Colonic mucosa (tissue), 4 donors: ENCODE measurements around the gene TMEM39A. TPM values are rescaled to one million over a fixed set of nuclear protein-coding genes. Genes with fewer than 3 reads are reported as not detected.

Experiments used
- DNase-seq: peaks from one replicate; pipeline ENCODE4 v3.0.0-alpha.2; 2020
- H3K27ac ChIP-seq: fragments of 200-600 bp; one replicate; pipeline ENCODE4 v1.8.0; 2021
- H3K27me3 ChIP-seq: fragments of 200-600 bp; one replicate; pipeline ENCODE4 v1.8.0; 2021
- H3K36me3 ChIP-seq: fragments of 200-600 bp; one replicate; pipeline ENCODE4 v1.8.0; 2021
- H3K4me1 ChIP-seq: fragments of 200-600 bp; one replicate; pipeline ENCODE4 v1.8.0; 2021; ENCODE audit warnings: mild to moderate bottlenecking
- H3K4me3 ChIP-seq: fragments of 200-600 bp; one replicate; pipeline ENCODE4 v1.8.0; 2021
- H3K9ac ChIP-seq, 2 donors: one replicate each; pipeline ENCODE4 v1.7.0; 2013; ENCODE audit warnings: control low read depth in 2 of 2, low read depth in 2 of 2, low read length in 2 of 2
- H3K9me3 ChIP-seq: fragments of 200-600 bp; one replicate; pipeline ENCODE4 v1.8.0; 2021
- intact Hi-C: fragments of 100-400 bp; cut with DNase I; formaldehyde crosslinking; loops from one replicate; pipeline ENCODE4 v1.14.1; 2022
- total RNA-seq, 2 donors: library from RNA; stranded (reverse); fragmentation: NEBNext Ultra II Directional in 1 of 2; extraction: Animal tissue kit (Norgen Biotek cat#: 25700) in 1 of 2; gene quantifications; one replicate each; pipeline ENCODE4 v1.2.1, GENCODE V29; 2021
- TF ChIP-seq, protein P1 (sequence below): fragments of 200-600 bp; IDR thresholded peaks from one replicate; pipeline ENCODE4 v1.8.0; 2022; ENCODE audit warnings: antibody characterized with exemption, mild to moderate bottlenecking
- donor health status: healthy.
- donor health status: DM: no; HTN: no; CAD: no.
- donor health status: DM: no; HTN: no; CAD: no.

The TMEM39A gene, protein sequence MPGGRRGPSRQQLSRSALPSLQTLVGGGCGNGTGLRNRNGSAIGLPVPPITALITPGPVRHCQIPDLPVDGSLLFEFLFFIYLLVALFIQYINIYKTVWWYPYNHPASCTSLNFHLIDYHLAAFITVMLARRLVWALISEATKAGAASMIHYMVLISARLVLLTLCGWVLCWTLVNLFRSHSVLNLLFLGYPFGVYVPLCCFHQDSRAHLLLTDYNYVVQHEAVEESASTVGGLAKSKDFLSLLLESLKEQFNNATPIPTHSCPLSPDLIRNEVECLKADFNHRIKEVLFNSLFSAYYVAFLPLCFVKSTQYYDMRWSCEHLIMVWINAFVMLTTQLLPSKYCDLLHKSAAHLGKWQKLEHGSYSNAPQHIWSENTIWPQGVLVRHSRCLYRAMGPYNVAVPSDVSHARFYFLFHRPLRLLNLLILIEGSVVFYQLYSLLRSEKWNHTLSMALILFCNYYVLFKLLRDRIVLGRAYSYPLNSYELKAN
- total RNA-seq: 10 to 100 TPM; 37.4 to 48.8 TPM

DNA sequence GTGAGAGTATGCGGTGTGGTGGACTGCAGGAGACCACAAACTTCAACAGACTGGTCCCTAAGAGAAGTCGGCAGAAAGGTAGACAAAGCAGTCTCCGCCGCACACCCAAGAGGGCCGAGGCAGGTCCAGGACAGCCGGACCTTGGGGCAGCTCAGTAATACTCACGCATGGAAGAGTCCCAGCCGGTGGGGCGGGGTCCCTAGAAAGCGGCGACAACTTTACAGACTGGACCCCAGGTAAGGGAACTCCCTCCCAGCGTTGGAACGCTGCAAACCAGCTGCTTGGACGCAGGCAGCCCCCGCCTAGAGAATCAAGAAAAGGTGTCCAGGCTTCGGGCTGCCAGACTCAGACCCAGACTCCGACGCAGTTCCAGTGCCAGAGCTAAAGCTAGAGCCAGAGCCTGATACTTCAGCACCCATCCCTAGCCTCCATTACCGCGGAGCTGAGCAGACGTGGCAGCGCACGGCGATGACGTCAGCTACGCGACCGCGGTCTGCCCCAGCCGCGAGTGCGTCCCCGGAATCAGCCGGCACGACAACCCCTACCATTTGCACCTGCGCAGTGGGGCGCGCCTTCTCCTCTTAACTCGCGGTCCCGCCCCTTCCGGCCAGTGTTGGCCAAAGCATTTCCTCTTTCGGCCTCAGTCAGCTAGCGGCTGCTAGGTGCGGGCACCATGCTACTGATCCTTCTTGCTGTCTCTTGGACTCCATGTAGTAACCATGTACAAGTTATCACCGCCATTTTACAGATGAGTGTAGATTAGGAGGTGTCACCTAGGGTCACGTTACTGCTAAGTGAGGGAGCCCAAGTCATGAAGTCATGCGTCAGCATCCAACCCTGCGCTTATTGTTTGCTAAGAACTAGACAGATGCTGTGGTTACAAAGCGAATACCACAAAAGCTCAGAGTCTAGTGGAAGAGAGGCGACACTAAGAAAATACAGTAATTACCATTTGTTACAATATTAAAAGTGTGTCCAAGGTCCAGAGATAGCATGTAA is at the start of gene TMEM39A:
Gene TMEM39A (minus strand): TSS at position 445 of the 999 bp plus-strand sequence. CDS start 1,541 bp downstream, outside the sequence.
- peak within 1 kb of the TSS; percentile 74 for H3K27ac ChIP-seq
- H3K9ac ChIP-seq: peak within 1 kb of the TSS; percentile 79 to 93
- H3K4me1 ChIP-seq: no peaks in the 10 kb centered on the region
- DNase-seq: peak; percentile 100
- H3K9me3 ChIP-seq: no peaks in the 10 kb centered on the region
- H3K36me3 ChIP-seq: peaks cover 9% of the 10 kb centered on the region
- no peaks in the 10 kb centered on the region for H3K27me3 ChIP-seq
- TF ChIP-seq, protein P1, sequence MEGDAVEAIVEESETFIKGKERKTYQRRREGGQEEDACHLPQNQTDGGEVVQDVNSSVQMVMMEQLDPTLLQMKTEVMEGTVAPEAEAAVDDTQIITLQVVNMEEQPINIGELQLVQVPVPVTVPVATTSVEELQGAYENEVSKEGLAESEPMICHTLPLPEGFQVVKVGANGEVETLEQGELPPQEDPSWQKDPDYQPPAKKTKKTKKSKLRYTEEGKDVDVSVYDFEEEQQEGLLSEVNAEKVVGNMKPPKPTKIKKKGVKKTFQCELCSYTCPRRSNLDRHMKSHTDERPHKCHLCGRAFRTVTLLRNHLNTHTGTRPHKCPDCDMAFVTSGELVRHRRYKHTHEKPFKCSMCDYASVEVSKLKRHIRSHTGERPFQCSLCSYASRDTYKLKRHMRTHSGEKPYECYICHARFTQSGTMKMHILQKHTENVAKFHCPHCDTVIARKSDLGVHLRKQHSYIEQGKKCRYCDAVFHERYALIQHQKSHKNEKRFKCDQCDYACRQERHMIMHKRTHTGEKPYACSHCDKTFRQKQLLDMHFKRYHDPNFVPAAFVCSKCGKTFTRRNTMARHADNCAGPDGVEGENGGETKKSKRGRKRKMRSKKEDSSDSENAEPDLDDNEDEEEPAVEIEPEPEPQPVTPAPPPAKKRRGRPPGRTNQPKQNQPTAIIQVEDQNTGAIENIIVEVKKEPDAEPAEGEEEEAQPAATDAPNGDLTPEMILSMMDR: no peak
- intact Hi-C loops: loop anchor here (10.0 kb wide), 1 partner anchor 211 kb away; the partner anchor contains the start of gene COX17
- peak within 1 kb of the TSS; percentile 97 for H3K4me3 ChIP-seq

DNA sequence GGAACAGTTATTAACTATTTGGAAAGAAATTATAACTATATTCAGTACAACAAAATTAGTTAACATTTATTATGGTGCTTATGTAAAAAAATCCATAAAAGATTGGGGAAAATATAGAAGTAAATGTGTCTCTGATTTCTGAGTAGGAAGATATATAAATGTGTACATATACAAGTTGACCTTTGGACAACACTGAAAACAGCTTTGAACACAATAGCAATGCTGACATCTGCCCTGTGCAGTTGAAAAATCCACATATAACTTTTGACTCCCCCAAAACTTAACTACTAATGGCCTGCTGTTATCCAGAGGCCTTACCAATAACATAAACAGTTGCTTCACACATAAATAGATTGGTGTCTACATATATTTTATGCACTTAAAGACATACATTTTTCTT is 47.3 kb upstream of the TMEM39A start:
- H3K27me3 ChIP-seq: no peaks in the 10 kb centered on the region
- no peaks in the 10 kb centered on the region for H3K9me3 ChIP-seq
- H3K4me3 ChIP-seq: no peak overlapping the region
- no peaks in the 10 kb centered on the region for H3K36me3 ChIP-seq
- H3K27ac ChIP-seq: no peak overlapping the region
- DNase-seq: no peak
- TF ChIP-seq, protein P1: no peak
- H3K4me1 ChIP-seq: no peaks in the 10 kb centered on the region
- H3K9ac ChIP-seq: no peak overlapping the region
- intact Hi-C loops: no loop called here

DNA sequence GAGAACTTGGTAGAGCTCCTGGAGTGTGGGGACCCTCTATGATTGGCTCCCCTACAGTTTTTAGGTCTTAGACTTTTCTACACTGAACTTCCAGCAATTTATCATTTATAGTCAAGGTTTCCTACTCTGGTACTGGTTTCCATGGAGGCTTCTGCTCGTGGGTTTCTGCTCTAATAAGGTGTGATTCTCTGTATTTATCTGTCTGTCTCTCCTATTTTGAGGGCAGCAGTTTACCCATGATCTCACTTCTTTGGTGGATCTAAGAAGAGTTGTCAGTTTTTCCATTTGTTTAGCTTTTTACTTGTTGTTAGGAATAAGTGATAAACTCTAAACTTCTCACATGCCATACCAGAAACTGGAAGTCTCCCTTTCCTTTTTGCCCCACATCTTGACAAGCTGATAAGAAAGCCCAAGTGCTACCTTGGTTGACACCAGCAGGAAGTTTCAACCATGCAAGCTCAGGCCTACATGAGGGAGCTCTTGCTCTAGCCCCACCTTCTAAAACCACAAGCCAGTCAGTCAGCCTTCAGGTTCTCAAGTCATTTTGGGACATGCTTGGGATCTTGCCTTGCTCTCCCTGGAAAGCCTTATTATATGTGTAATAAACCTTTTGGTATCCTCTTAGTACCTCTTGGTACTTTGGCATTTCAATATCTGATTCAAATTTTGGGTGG is 44.9 kb upstream of the TMEM39A start:
- Histone ChIP-seq H3K27me3 (no peaks in the 10 kb centered on the region), H3K4me3 (no peak overlapping the region), H3K36me3 (no peaks in the 10 kb centered on the region), H3K4me1 (no peaks in the 10 kb centered on the region), H3K9ac (no peak overlapping the region), H3K9me3 (no peaks in the 10 kb centered on the region), H3K27ac (no peak overlapping the region)
- no peak for DNase-seq
- intact Hi-C loops: no loop called here
- TF ChIP-seq, protein P1: no peak

DNA sequence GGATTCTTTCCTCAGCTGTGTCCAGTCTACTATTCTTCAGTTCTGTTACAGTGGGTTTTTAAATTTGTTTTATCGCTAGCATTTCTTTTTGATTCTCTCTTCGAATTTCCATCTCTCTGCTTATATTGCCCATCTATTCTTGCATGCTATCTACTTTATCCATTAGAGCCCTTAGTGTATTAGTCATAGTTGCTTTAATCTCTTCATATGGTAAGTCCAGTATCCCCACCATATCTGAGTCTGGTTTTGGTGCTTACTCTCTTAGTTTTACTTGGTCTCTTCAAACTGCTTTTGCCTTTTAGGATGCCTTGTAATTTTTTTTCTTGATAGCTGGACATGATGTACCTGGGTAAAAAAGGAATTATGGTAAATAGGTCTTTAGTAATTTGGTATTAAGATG is 44.0 kb upstream of the TMEM39A start:
- Histone ChIP-seq H3K4me1 (no peaks in the 10 kb centered on the region), H3K9ac (no peak overlapping the region), H3K4me3 (no peak overlapping the region), H3K27ac (no peak overlapping the region), H3K36me3 (no peaks in the 10 kb centered on the region), H3K27me3 (no peaks in the 10 kb centered on the region), H3K9me3 (no peaks in the 10 kb centered on the region)
- intact Hi-C loops: no loop called here
- DNase-seq: no peak
- TF ChIP-seq, protein P1: no peak

DNA sequence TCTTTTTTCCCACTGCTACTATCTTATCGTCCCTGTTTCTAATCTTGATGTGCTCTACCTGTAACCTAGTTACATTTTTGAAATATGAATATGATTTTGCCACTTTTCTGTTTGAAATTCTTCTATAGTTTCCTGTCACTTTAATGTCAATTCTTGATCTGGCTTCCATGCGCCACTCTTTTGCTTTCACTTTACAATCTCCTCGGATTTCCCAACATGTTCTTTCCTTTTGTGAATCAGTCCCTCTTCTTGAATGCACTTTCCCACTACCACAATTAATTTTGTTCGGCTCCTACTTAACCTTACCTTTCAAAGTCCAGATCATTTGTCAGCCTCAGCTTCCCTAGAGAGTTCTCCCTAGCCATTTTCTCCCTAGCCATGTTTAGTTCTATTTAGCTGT is 43.2 kb upstream of the TMEM39A start:
- Histone ChIP-seq H3K4me3 (no peak overlapping the region), H3K9ac (no peak overlapping the region), H3K36me3 (no peaks in the 10 kb centered on the region), H3K27ac (no peak overlapping the region), H3K27me3 (no peaks in the 10 kb centered on the region), H3K9me3 (no peaks in the 10 kb centered on the region), H3K4me1 (no peaks in the 10 kb centered on the region)
- TF ChIP-seq, protein P1: no peak
- DNase-seq: no peak
- intact Hi-C loops: no loop called here
